Measurements from ENCODE around the gene SPTSSA.
"Not testable (repeated sequence)": the region's sequence is repeated elsewhere in the genome, so short reads cannot be mapped to it uniquely, and the experiment has no call there.

The SPTSSA gene

GRCh38 chr14:34425095-34425851, 36.8 kb downstream of the SPTSSA start:
- no peak for DNase-seq

GRCh38 chr14:34424488-34424887, 37.6 kb downstream of the SPTSSA start:
- DNase-seq = no peak

- no peak for DNase-seq
Measured at GRCh38 chr14:34423445-34423844, 38.6 kb downstream of the SPTSSA start.

DNA sequence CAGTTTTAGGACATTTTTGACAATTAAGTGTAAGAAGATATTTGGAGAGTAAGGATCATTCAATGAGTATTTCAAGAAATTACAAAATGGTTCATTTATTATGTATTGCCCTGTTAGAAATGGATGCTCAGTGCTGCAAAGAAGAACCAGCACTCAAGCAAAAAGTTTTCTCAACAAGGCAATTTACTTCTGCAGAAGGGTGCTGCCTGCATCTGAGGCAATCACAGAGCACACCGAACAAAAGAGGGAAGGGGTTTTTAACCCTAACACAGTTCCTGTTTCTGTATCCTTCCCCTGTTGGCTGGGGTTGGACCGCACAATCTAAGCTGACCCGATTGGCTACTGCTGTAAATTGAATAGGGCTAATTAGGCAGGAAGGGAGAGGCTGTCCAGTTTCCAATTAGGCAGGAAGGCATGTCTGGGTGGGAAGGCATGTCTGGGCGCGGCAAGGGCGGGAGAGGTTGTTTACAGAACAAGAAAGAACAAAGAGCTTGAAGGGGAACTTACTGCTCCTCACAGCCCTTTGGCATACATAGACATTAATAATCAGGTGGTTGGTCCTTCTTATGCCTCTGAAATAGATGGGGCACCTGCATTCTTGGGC, 41.4 kb downstream of the SPTSSA start:
- DNase-seq = no peak

DNA sequence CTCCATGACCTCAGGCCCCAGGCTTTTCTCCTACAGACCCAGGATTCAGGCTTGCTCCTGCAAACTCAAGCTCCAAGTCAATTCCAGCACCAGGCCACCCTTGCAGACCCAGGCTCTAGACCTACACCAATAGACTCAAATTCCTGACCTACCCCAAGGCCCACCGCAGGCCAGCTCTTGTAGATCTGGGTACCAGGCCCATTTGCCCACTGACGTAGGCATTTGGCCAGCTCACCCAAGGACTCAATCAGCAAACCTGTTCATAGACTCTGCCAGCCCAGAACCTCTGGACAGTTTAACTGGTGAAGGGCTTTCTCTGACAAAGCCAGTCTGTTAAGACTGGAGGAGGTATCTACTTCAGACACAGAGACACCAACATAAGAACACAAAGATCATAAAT, 52.3 kb downstream of the SPTSSA start:
- no peak for DNase-seq

DNA sequence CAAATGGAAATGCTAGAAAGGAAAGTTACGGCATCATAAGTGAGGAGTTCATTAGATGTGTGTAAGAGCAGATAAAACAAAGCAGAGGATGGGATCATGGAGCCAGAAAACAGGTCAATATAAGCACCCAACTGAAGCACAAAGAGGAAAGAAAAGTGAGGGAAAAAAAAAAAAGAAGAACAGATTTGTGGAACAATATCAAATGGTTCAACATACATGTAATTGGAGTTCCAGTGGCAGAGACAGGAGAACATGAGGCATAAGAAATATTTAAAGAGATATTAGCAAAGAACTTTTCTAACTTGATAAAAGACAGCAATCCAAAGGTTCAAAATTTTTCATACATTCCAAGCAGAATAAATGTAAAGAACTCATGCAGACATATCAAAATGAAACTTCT, 54.1 kb downstream of the SPTSSA start:
- no peak for DNase-seq

DNA sequence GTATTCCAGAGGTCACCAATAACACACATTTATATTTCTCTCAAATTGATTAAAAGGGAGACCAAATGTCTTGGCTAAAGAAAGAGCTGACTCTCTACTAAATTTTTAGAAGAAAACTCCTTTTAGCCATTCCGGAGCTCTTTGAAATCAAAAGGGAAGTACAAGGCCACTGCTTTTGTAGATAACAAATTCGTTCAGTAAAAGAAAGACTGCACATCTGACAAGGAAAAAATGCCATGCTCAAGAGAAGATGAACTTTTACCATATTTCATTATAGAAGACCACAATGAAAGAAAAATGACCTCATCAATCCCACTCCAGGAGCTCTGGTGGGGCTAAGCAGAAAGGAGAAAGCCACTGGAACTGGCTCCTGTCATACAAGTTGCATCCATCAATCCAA, 57.6 kb downstream of the SPTSSA start:
- no peak for DNase-seq

DNA sequence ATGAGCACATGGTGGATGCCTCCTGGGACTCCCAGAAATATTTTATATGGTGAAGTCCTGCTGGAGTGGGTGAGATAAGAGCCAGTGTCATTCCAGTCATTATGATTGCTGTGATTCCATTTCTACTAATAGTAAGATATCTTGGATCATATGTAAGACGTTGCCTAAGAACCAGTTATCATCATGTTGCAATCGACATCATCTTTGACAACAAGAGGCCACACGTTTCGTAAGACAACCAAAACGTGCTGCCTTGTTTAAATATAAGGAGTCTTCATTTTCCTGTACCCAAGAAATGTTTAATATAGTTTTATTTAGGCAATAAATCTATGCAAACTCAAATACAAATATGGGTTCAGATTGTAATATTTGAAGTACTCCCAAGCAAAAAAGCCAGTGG, 58.4 kb downstream of the SPTSSA start:
- no peak for DNase-seq

DNA sequence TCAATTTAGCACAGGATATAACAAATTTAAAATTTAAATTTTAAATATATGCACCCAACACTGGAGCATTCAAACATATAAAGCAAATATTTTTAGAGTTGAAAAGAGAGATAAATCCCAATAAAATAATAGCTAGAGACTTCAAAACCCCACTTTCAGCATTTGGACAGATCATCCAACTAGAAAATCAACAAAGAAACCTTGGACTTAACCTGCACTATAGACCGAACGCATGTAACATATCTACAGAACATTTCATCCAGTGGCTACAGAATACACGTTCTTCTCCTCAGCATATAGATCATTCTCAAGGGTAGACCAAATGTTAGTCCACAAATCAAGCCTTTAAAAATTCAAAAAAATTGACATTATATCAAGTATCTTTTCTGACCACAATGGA, 64.0 kb downstream of the SPTSSA start:
- DNase-seq = no peak

- no peak for DNase-seq
Measured at GRCh38 chr14:34387974-34388516, 74.0 kb downstream of the SPTSSA start.

- DNase-seq = no peak
Measured at GRCh38 chr14:34386865-34387485, 75.1 kb downstream of the SPTSSA start.

- not testable (repeated sequence) for DNase-seq
Measured at GRCh38 chr14:34385881-34386280, 76.2 kb downstream of the SPTSSA start.

- DNase-seq = no peak
Measured at GRCh38 chr14:34383839-34384238, 78.2 kb downstream of the SPTSSA start.
